Adrenal gland (tissue), 5 donors: ENCODE results near the gene DMRTA2.

Experiments
- POLR2A ChIP-seq, 2 donors: fragments of 450-650 bp; IDR thresholded peaks; one replicate each; pipeline ENCODE4 v1.6.1; 2017; ENCODE audit warnings: antibody characterized with exemption in 2 of 2, mild to moderate bottlenecking in 2 of 2, moderate library complexity in 1 of 2
- TF ChIP-seq, protein P1 (sequence below), 6 experiments: fragments of 450-650 bp in 4 of 6; fragments of 200-600 bp in 2 of 6; sonication (generic) in 1 of 6; IDR thresholded peaks; 1 replicate in 5 of 6; 2 replicates in 1 of 6; pipeline versions ENCODE4 v1.5.1 to v1.8.0; 2016 to 2021; ENCODE audit warnings: antibody characterized with exemption in 6 of 6, mild to moderate bottlenecking in 2 of 6, moderate library complexity in 1 of 6
- donor health status: DM: no; HTN: no; CAD: no.

DNA sequence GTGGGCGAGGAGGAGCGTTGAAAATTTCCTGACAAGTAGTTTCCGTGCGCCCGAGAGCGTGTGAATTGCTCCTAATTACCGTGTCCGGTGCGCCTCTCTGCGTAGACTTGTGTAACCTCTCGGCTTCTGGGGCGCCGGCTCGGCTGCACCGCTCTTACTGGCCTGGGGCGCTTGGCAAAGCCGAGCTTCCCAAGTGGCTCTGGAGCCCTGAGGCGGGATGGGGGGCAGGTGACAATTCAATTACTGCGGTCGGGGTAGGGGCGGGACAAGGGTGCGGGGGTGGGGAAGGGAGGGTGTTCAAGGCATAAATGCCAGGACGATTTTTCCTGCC lies 392 bp upstream of the DMRTA2 start:
- TF ChIP-seq, protein P1, sequence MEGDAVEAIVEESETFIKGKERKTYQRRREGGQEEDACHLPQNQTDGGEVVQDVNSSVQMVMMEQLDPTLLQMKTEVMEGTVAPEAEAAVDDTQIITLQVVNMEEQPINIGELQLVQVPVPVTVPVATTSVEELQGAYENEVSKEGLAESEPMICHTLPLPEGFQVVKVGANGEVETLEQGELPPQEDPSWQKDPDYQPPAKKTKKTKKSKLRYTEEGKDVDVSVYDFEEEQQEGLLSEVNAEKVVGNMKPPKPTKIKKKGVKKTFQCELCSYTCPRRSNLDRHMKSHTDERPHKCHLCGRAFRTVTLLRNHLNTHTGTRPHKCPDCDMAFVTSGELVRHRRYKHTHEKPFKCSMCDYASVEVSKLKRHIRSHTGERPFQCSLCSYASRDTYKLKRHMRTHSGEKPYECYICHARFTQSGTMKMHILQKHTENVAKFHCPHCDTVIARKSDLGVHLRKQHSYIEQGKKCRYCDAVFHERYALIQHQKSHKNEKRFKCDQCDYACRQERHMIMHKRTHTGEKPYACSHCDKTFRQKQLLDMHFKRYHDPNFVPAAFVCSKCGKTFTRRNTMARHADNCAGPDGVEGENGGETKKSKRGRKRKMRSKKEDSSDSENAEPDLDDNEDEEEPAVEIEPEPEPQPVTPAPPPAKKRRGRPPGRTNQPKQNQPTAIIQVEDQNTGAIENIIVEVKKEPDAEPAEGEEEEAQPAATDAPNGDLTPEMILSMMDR (IDR thresholded peaks at IDR 0.05), result no peak
- TF ChIP-seq POLR2A (IDR thresholded peaks at IDR 0.05), result no peak
